Lung (tissue), 12 donors: ENCODE measurements around the gene RAD50. TPM values are rescaled to one million over a fixed set of nuclear protein-coding genes. Genes with fewer than 3 reads are reported as not detected.
A peak's percentile ranks its signal among the peaks of the same experiment; 100 is the strongest.

Experiments
- ATAC-seq: fragments of 200-7000 bp; cut with Tn5 transposase; one replicate; pipeline ENCODE4 v1.9.1; 2020; ENCODE audit warnings: moderate number of reproducible peaks; ENCODE audit not compliant: insufficient read depth, low FRiP score
- DNase-seq, 3 donors: peaks; one replicate each; pipeline ENCODE4 v3.0.0-alpha.2; 2013 to 2017
- H3K27ac ChIP-seq, 2 donors: one replicate each; pipeline ENCODE4 v1.5.1; 2013; ENCODE audit warnings: mild to moderate bottlenecking in 2 of 2, moderate library complexity in 2 of 2, control low read depth in 1 of 2, inconsistent platforms in 1 of 2, low read depth in 1 of 2, low read length in 1 of 2
- H3K27me3 ChIP-seq, 3 donors: one replicate each; pipeline ENCODE4 v1.5.1; 2013; ENCODE audit warnings: low read length in 2 of 3; ENCODE audit not compliant: control insufficient read depth in 3 of 3, insufficient read depth in 3 of 3
- H3K36me3 ChIP-seq, 4 donors: one replicate each; pipeline ENCODE4 v1.5.1; 2013; ENCODE audit warnings: low read length in 4 of 4, mild to moderate bottlenecking in 1 of 4, moderate library complexity in 1 of 4; ENCODE audit not compliant: control insufficient read depth in 4 of 4, insufficient read depth in 4 of 4
- H3K4me1 ChIP-seq, 5 donors: one replicate each; pipeline ENCODE4 v1.5.1; 2013; ENCODE audit warnings: low read length in 5 of 5, mild to moderate bottlenecking in 2 of 5, moderate library complexity in 1 of 5; ENCODE audit not compliant: control insufficient read depth in 5 of 5, insufficient read depth in 5 of 5
- H3K4me3 ChIP-seq: one replicate; pipeline ENCODE4 v1.5.1; 2013; ENCODE audit warnings: mild to moderate bottlenecking, control low read depth, moderate library complexity
- H3K9ac ChIP-seq, 2 donors: one replicate each; pipeline ENCODE4 v1.5.1; 2013; ENCODE audit warnings: low read length in 2 of 2, control low read depth in 1 of 2; ENCODE audit not compliant: insufficient read depth in 1 of 2
- H3K9me3 ChIP-seq, 4 donors: one replicate each; pipeline ENCODE4 v1.5.1; 2013; ENCODE audit warnings: low read length in 3 of 4, mild to moderate bottlenecking in 1 of 4, moderate library complexity in 1 of 4; ENCODE audit not compliant: control insufficient read depth in 4 of 4, insufficient read depth in 3 of 4
- CTCF ChIP-seq: IDR thresholded peaks from 2 replicates; pipeline ENCODE4 v1.5.1; 2012; ENCODE audit warnings: mild to moderate bottlenecking; ENCODE audit errors: control extremely low read depth, extremely low read depth
- WGBS, 2 donors: extraction: QIAGEN DNeasy Blood & Tissue Kit; methylation state at CpG; one replicate each; pipeline ENCODE4 v1.1.7; 2013; 5-methylcytosine and 5-hydroxymethylcytosine counted together
- polyA plus RNA-seq, 2 donors: library from polyadenylated mRNA; stranded (reverse); fragments of 200-250 nt; gene quantifications; one replicate each; pipeline ENCODE4 v1.2.1, GENCODE V29; 2013
- total RNA-seq, 2 donors: library from RNA; depleted of rRNA in 1 of 2; stranded (reverse); fragments of >200 nt in 1 of 2; gene quantifications; one replicate each; pipeline ENCODE4 v1.2.1, GENCODE V29; 2014 to 2021
- donor health status: control.
- donor health status: control.
- donor health status: Bipolar disorder and iron deficiency.
- donor health status: healthy.
- donor health status: DM: yes; HTN: yes; CAD: no.

RAD50 gene
- total and polyA plus RNA-seq, 4 donors: 8.2 to 46.7 (median 18.8) TPM

GRCh38 chr5:132686193-132686592, 129.4 kb downstream of the RAD50 start:
- Histone ChIP-seq H3K4me1 (no peaks in the 10 kb centered on the region), H3K27ac (no peak overlapping the region), H3K9me3 (no peaks in the 10 kb centered on the region), H3K4me3 (no peak overlapping the region), H3K9ac (no peak overlapping the region), H3K36me3 (no peaks in the 10 kb centered on the region), H3K27me3 (no peaks in the 10 kb centered on the region)
- DNase-seq: no peak
- 94 to 97% methylated on average over 3 of the region's 3 CpGs for whole genome bisulfite sequencing, 2 donors
- no peak for ATAC-seq
- no peak for TF ChIP-seq CTCF

GRCh38 chr5:132687995-132688394, 131.2 kb downstream of the RAD50 start:
- Histone ChIP-seq H3K4me1 (no peaks in the 10 kb centered on the region), H3K36me3 (peaks cover 0 to 3% (median 0%) of the 10 kb centered on the region in 4 donors), H3K9ac (no peak overlapping the region), H3K27ac (no peak overlapping the region), H3K9me3 (no peaks in the 10 kb centered on the region), H3K27me3 (no peaks in the 10 kb centered on the region), H3K4me3 (no peak overlapping the region)
- TF ChIP-seq CTCF: no peak
- 77 to 84% methylated on average over 5 of the region's 5 CpGs for WGBS, 2 donors
- DNase-seq (no peak), ATAC-seq (no peak)

GRCh38 chr5:132688536-132689339, 132.0 kb downstream of the RAD50 start:
- TF ChIP-seq CTCF: no peak
- no peaks in the 10 kb centered on the region for H3K9me3 ChIP-seq
- no peaks in the 10 kb centered on the region for H3K4me1 ChIP-seq
- WGBS, 2 donors: 14 to 35% methylated on average over 7 of the region's 7 CpGs
- H3K27ac ChIP-seq: no peak overlapping the region
- H3K27me3 ChIP-seq: no peaks in the 10 kb centered on the region
- peaks cover 0 to 3% (median 0%) of the 10 kb centered on the region in 4 donors for H3K36me3 ChIP-seq
- ATAC-seq (no peak), DNase-seq (peak in 1 of 3 donors; percentile 20)
- H3K9ac ChIP-seq: no peak overlapping the region
- H3K4me3 ChIP-seq: no peak overlapping the region
